GM19035 (cell line): ENCODE data around the gene NOB1.
A peak's percentile ranks its signal among the peaks of the same experiment; 100 is the strongest.
"Not testable (repeated sequence)": the region's sequence is repeated elsewhere in the genome, so short reads cannot be mapped to it uniquely, and the experiment has no call there.

Experiments
- ATAC-seq: cut with Tn5 transposase; IDR thresholded peaks from one replicate; pipeline ENCODE4 v1.9.1; 2021; ENCODE audit not compliant: unreplicated experiment

NOB1 gene

DNA sequence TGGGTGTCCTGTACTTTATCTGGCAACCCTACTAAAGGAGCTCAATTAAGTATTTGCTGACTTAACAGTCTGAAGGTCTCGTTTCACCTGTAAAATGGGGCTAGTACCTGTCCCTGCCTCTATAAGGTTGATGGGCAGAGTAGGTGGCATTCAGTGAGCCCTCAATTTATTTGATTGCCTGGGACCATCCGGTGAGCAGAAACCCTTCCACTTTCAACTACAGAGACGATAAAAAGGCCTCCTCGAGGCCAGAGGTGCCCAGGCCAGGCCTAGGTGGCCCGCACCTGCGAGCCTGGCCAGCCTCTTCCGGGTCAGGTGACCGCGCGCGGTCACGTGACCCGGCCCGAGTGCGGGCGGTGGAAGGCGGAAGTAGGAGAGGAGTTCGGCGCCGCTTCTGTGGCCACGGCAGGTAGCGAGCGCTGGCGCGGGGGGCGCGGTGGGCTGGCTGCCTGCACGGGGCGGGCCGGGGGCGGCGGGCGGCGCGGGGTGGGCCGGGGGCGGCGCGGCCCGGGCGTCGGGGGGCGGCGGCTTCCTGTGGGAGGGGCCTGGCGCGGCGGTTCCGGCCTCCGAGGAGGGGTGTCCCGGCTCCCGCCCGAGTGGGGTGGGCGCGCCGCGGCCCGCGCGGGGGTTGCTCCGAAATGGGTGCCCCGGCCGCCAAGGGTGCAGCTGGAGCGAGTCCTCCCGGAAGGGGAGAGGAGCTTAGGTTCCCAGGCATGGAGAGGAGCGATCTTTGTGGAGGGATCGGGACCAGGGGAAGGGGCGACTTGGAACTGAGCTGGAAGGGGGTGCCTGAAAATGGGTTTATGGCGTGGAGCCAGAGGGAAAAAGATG, 7.5 kb upstream of the NOB1 start, which contains the start of gene WWP2:
WWP2 (plus strand) TSS at position 350 of the 831 bp plus-strand sequence. CDS start 24,679 bp downstream, outside the sequence.
- ATAC-seq, result peak; percentile 76

- ATAC-seq, result not testable (repeated sequence)
Observed at GRCh38 chr16:69757375-69757774, 2.6 kb upstream of the NOB1 start.

DNA sequence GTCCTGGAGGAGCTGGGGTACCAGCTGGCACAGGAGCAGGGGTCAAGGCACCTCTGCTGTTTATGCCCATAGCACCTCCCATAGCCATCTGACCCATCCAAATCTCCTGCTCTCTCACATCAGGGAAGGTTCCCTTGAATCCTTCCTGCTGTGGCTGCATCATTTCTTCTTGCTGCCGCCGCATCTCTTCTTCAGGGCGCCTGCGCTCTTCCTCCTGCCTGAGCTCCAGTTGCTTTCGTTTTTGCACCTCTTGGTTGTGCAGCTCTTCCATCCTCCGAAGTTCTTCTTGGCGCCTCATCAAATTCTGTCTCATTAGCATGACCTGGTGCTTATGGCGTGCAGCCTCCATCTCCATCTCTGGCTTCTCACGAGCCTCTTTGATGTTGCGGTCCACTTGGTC, 2.0 kb upstream of the NOB1 start:
- no peak for ATAC-seq

DNA sequence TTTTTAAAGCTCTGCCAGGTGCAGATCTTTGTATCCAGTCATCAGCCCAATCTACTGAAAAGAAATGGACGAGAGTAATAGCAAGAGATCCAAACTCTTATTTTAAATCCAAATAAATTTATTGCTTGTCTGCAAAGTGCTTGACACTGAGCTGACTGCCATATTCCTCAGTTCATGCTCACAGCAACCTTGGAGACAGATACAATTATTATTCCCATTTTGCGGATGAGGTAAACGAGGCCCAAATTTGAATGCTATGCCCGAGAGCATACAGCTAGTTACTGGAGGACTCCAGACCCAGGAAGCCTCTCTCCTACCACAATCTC, 620 bp downstream of the NOB1 start:
- ATAC-seq, result peak; percentile 9

DNA sequence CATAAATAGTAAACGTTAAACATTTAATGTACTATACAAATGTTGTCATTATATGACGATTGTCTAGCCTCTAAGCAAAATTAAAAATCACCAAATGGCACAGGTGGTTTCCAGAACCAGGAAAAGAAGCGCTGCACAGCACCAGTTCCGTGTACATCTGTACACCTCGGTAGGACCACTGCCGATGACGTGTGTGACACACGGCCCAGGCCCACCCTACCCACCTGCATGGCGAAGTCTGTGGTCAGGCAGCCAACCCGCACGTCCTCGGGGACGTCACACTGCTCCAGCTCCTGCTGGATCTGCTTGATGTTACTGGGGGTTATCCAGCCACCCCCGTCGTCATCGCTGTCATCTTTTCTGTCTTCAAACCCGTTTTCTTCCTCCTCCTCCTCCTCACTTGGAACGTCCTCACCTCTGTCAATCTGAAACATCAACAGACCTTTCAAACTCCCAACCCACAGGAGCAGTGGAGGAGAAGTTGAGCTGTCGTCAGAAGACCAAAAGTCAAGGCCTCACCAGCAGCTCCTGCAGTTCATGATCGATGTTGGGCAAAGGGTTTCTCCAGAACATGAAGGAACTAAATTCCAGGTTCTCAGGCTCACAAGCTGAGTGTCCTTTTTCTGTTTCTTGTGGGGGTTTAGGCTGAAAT, 5.9 kb downstream of the NOB1 start:
- ATAC-seq, result no peak

DNA sequence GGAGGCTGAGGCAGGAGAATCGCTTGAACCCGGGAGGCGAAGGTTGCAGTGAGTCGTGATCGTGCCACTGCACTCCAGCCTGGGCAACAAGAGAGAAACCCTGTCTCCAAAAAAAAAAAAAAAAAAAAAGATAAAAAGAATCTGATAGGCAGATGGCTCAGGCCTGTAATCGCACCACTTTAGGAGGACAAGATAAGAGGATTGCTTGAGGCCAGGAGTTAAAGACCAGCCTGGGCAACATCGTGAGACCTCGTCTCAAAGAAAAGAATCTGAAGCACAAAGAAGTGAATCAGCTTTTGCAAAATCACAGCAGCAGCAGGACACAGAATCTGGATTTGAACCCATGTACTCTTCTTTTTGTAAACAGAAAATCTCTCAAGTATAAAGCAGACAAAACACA, 7.6 kb downstream of the NOB1 start:
- no peak for ATAC-seq

GRCh38 chr16:69745959-69746358, 8.8 kb downstream of the NOB1 start:
- ATAC-seq, result no peak

DNA sequence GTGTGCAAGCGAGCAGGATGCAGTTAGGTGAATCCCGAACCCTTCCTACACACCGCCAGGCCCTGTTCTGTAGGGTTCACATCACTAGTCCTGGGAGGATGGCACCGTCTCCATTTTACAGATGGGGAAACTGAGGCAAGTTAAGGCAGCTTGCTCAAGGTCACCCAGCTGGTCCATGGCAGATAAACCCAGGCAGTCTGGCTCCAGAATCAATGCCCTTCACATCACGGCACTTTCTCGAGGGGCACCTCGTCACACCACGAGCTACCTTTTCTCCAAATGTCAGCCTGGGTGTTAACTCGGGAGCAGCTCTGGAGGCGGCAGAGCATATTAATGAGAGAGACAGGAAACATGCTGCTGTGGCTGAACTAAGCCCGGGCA, 9.5 kb downstream of the NOB1 start:
- ATAC-seq, result no peak

- ATAC-seq, result no peak
Observed at GRCh38 chr16:69744363-69745231, 10.1 kb downstream of the NOB1 start.

GRCh38 chr16:69741951-69742904, 12.5 kb downstream of the NOB1 start:
- ATAC-seq, result no peak

GRCh38 chr16:69741519-69741918, 13.2 kb downstream of the NOB1 start:
- ATAC-seq, result no peak

DNA sequence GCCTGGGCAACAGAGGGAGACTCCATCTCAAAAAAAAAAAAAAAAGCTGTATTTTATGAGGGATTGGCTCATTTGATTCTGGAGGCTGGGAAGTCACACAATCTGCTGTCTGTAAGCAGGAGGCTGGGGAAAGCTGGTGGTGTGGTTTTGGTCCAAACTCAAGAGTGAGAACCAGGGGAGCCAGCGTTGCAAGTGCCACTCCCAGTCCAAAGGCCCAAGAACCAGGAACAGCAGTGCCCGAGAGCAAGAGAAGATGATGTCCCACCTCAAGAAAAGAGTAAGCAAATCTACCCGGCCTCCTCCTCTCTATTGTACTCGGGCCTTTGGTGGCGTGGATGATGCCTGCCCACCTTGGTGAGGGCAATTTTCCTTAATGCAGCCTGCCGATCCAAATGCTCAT, 22.6 kb downstream of the NOB1 start:
- ATAC-seq, result no peak

DNA sequence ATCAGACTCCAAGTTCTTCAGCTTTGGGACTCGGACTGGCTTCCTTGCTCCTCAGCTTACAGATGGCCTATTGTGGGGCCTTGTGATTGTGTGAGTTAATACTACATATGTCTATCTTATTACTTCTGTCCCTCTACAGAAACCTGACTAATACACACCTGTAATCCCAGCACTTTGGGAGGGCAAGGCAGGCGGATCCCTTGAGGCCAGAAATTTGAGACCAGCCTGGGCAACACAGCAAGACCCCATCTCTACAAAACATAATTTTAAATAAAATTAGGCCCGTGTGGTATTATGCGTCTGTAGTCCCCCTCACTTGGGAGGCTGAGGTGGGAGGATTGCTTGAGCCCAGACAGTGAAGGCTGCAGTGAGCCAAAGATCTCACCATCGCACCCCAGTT, 23.4 kb downstream of the NOB1 start:
- not testable (repeated sequence) for ATAC-seq

- not testable (repeated sequence) for ATAC-seq
Observed at GRCh38 chr16:69729030-69729429, 25.7 kb downstream of the NOB1 start.

GRCh38 chr16:69727916-69728270, 26.8 kb downstream of the NOB1 start:
- no peak for ATAC-seq

DNA sequence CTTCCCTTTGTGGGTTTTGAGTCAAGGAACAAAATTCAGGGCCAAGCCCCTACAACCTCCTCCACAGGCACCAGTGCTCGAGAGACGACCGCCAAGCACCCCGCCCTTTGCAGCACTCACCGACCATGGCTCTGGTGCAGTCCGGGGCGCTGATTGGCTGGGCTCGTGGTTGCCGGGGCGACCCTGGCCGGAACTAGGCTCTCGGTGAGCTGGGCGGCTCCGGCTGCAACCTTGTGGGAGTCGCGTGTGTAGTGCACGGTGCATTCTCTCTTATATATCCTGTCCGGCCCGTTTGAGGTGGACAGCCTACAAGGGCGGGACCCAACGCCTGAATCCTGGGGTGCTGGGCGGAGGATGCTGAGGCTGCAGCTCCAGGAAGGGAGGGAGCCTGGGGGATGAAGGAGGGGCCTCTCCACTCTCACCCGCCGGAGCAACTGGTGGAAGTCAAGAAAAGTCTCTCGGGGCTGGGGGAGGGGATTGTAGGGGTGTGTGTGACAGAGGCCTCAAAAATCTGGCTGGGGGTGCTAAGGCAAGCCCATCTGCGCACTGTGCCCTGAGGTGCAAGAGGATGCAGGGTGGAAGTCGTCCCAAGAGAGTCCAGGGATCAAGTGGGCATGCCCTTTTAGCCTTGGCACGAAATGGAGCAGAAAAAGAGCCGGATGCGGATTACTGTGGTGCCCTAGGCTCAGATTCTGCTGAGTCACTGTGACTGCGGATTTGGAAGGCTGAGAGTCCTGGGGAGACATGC, 28.2 kb downstream of the NOB1 start, which contains the start of gene NQO1:
NQO1 (minus strand) TSS at position 248 of the 748 bp plus-strand sequence; CDS start at position 127, 121 bp downstream.
- ATAC-seq, result peak; percentile 99

DNA sequence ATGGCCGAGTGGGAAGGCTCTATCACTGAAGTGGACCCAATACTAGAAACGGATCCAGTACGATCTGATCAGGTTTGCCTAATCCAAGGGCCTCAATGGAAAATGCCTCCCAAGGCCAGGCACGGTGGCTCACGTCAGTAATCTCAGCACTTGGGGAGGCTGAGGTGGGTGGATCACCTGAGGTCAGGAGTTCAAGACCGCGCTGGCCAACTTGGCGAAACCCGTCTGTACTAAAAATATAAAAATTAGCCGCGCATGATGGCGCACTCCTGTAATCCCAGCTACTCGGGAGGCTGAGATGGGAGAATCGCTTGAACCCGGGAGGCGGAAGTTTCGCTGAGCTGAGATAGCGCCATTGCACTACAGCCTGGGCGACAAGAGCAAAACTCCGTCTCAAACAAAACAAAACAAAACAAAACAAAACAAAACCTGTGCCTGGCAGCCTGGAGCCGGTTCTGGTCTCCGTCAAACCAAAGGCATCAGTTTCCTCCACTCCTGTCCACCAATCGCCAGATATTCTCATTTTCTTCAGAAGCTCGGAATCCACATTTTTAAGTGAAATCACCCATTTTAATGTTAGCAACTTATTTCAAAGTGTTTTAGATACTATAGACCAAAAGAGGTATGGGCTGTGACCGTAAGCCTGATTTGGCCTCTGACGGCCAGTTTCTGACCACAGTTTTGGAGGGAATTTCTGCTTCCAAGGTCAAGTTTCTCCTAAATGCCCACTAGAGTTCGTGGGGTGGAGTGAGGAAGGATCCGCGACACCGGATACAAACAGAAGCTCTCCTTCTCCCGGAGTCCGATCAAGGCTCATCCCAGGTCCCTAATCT, 29.0 kb downstream of the NOB1 start:
- no peak for ATAC-seq

DNA sequence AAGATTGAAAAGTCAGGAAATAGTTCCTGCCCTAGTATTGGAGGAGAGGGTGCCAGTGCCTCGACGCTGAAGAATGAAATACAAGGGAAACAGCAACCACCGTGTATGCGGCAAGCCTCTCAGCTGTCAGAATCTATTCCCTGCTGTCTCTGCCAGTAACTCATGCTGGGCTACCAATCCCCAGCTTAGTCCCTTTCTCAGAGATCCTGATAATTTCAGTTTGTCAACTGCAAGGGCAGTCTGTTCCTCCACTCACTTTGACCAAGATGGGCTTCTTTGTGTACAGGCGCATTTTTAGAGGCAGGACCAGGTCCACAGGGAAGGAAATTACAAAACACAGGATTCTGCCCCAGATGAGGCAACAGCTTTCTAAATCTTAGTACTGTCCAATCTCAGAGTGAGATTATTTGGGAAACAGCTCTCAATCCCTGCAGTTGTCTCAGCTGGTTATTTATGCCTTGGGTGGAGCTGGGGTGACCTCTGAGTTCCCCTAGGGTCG, 29.7 kb downstream of the NOB1 start:
- no peak for ATAC-seq

DNA sequence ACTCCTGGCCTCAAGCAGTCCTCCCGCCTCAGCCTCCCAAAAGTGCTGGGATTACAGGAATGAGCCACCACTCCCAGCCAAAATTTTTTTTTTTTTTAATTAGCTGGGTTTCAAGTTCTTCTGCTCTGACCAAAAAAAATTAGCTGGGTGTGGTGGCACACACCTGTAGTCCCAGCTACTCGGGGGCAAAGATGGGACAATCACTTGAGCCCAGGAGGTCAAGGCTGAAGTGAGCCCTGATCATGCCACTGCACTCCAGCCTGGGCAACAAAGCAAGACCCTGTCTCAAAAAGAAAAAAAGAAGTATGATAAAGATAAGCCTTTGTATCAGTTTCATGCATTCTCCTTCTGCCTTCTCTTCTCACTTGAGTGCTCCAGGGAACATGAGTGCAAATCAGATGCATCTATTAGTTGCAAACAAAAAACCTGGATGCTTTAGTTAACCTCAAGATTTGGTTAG, 30.3 kb downstream of the NOB1 start:
- no peak for ATAC-seq
